OCI-LY1 (cell line): ENCODE data around the gene KRABD2.

ENCODE experiments used
- EZH2 ChIP-seq: fragments of 200-600 bp; sonication (generic), shearing (Covaris generic); IDR thresholded peaks from 2 replicates; pipeline ENCODE4 v1.8.0; 2017; ENCODE audit warnings: borderline replicate concordance, mixed run types, mild to moderate bottlenecking, antibody characterized with exemption, low read length, moderate library complexity, mixed read lengths
- TF ChIP-seq, protein P1 (sequence below): fragments of 200-600 bp; sonication (generic), shearing (Covaris generic); IDR thresholded peaks from 2 replicates; pipeline ENCODE4 v1.5.1; 2017; ENCODE audit warnings: mild to moderate bottlenecking, antibody characterized with exemption, low read length, moderate library complexity, mixed read lengths

DNA sequence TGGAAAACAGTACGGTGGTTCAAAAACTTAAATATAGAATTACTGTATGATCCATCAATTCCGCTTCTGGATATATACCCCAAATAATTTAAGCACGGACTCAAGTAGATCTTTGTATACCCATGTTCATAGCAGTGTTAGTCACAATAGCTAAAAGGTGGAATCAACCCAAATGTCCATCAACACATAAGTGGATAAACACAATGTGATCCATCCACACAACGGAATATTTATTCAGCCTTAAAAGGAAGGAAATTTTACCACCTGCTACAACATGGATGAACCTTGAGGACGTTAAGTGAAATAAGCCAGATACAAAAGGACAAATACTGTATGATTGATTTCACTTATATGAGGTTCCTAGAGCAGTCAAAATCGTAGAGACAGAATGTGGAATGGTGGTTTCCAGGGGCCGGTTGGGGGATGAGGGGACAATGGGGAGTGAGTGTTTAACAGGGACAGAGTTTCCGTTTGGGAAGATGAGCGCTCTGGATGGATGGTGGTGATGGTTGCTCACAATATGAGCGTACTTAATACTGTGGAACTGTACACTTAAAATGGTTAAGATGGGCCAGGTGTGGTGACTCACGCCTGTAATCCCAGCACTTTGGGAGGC, 26.5 kb upstream of the KRABD2 start:
- TF ChIP-seq, protein P1, sequence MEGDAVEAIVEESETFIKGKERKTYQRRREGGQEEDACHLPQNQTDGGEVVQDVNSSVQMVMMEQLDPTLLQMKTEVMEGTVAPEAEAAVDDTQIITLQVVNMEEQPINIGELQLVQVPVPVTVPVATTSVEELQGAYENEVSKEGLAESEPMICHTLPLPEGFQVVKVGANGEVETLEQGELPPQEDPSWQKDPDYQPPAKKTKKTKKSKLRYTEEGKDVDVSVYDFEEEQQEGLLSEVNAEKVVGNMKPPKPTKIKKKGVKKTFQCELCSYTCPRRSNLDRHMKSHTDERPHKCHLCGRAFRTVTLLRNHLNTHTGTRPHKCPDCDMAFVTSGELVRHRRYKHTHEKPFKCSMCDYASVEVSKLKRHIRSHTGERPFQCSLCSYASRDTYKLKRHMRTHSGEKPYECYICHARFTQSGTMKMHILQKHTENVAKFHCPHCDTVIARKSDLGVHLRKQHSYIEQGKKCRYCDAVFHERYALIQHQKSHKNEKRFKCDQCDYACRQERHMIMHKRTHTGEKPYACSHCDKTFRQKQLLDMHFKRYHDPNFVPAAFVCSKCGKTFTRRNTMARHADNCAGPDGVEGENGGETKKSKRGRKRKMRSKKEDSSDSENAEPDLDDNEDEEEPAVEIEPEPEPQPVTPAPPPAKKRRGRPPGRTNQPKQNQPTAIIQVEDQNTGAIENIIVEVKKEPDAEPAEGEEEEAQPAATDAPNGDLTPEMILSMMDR = no peak
- TF ChIP-seq EZH2 = no peak
